MCF 10A (cell line): ENCODE measurements around the gene UCN2. TPM values are rescaled to one million over a fixed set of nuclear protein-coding genes. Genes with fewer than 3 reads are reported as not detected.

Experiments used
- BruUV-seq: library from RNA; stranded (reverse); fragments of 400-500 nt; replicated peaks from 2 replicates; lab custom pipeline; 2021; lab: Mats Ljungman, UMichigan
- CTCF ChIA-PET: fragments of 300-600 bp; sonication (Branson Sonifier 250); formaldehyde crosslinking; extraction: SDS; loops from one replicate; lab custom pipeline; 2021; ENCODE audit warnings: antibody characterized with exemption, inconsistent platforms; lab: Yijun Ruan, JAX
- POLR2A ChIA-PET: fragments of 300-600, 350-650 bp; sonication (Branson Sonifier 250); formaldehyde crosslinking; extraction: SDS; loops from one replicate; lab custom pipeline; 2020; ENCODE audit warnings: antibody characterized with exemption, inconsistent platforms; lab: Yijun Ruan, JAX
- DNase-seq: peaks from one replicate; pipeline ENCODE4 v3.0.0-alpha.2; 2018; ENCODE audit not compliant: unreplicated experiment
- H3K27ac Mint-ChIP-seq: one replicate; pipeline ENCODE4 v1.8.0; 2022; ENCODE audit warnings: mild to moderate bottlenecking, low read depth, mixed read lengths; ENCODE audit not compliant: unreplicated experiment
- H3K27me3 Mint-ChIP-seq: one replicate; pipeline ENCODE4 v1.8.0; 2022; ENCODE audit warnings: mixed read lengths; ENCODE audit not compliant: insufficient read depth, unreplicated experiment
- H3K36me3 Mint-ChIP-seq: one replicate; pipeline ENCODE4 v1.8.0; 2022; ENCODE audit warnings: mild to moderate bottlenecking, moderate library complexity, mixed read lengths; ENCODE audit not compliant: insufficient read depth, unreplicated experiment
- H3K4me1 Mint-ChIP-seq: one replicate; pipeline ENCODE4 v1.8.0; 2022; ENCODE audit warnings: mixed read lengths; ENCODE audit not compliant: insufficient read depth, unreplicated experiment
- H3K4me3 Mint-ChIP-seq: one replicate; pipeline ENCODE4 v1.8.0; 2022; ENCODE audit warnings: mild to moderate bottlenecking, moderate library complexity, mixed read lengths; ENCODE audit not compliant: unreplicated experiment
- H3K9me3 Mint-ChIP-seq: one replicate; pipeline ENCODE4 v1.8.0; 2022; ENCODE audit warnings: mixed read lengths; ENCODE audit not compliant: unreplicated experiment
- intact Hi-C: fragments of 100-400 bp; cut with micrococcal nuclease; formaldehyde crosslinking; loops from 2 replicates; pipeline ENCODE4 v1.14.1; 2022
- total RNA-seq: library from RNA; stranded (reverse); gene quantifications from 2 replicates; pipeline ENCODE4 v1.2.3, GENCODE V29; 2022
- TF ChIP-seq, protein P1 (sequence below): fragments of 200-600 bp; IDR thresholded peaks from one replicate; pipeline ENCODE4 v1.8.0; 2022; ENCODE audit warnings: antibody characterized with exemption, mild to moderate bottlenecking; ENCODE audit not compliant: unreplicated experiment

The UCN2 gene
- total RNA-seq, 1 experiment from 2014 or later = 3.8 TPM

DNA sequence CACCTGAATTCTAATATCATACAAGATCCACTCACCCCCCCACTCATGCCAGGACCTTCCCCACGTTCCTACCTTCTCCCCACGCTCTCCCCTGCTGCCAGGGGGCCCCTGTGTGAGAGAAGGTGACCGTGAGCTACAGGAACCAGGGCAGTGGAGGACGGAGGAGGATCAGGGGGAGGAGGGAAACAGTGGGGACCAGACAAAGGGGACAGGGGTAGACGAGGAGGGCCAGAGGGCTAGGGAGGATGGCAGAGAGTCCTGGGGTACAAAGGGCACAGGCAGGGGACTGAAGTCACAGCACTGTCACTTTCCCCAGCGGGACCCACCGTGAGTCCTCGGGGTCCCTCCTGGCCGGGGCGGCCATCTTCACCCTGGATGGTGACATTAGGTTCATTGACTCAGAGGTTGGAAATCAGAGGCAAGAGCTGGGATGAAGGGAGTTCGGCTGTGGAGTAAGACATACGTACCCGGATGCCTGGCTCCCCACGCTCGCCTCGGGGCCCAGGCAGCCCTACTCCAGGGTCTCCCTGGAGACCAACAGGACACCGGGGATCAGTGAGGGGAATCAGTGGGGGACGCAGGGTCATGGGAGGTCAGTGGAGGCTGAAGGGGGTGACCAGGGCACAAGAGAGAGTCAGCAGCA, 6.3 kb upstream of the UCN2 start:
- CTCF ChIA-PET = no interaction called here
- H3K27ac Mint-ChIP-seq = no peak overlapping the region
- no peak overlapping the region for H3K4me3 Mint-ChIP-seq
- TF ChIP-seq, protein P1, sequence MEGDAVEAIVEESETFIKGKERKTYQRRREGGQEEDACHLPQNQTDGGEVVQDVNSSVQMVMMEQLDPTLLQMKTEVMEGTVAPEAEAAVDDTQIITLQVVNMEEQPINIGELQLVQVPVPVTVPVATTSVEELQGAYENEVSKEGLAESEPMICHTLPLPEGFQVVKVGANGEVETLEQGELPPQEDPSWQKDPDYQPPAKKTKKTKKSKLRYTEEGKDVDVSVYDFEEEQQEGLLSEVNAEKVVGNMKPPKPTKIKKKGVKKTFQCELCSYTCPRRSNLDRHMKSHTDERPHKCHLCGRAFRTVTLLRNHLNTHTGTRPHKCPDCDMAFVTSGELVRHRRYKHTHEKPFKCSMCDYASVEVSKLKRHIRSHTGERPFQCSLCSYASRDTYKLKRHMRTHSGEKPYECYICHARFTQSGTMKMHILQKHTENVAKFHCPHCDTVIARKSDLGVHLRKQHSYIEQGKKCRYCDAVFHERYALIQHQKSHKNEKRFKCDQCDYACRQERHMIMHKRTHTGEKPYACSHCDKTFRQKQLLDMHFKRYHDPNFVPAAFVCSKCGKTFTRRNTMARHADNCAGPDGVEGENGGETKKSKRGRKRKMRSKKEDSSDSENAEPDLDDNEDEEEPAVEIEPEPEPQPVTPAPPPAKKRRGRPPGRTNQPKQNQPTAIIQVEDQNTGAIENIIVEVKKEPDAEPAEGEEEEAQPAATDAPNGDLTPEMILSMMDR = no peak
- H3K9me3 Mint-ChIP-seq = no peaks in the 10 kb centered on the region
- peaks cover 22% of the 10 kb centered on the region for H3K4me1 Mint-ChIP-seq
- H3K27me3 Mint-ChIP-seq = no peaks in the 10 kb centered on the region
- POLR2A ChIA-PET = no interaction called here
- intact Hi-C loops = no loop called here
- DNase-seq = no peak
- no TSS peak for BruUV-seq
- H3K36me3 Mint-ChIP-seq = peaks cover 24% of the 10 kb centered on the region

DNA sequence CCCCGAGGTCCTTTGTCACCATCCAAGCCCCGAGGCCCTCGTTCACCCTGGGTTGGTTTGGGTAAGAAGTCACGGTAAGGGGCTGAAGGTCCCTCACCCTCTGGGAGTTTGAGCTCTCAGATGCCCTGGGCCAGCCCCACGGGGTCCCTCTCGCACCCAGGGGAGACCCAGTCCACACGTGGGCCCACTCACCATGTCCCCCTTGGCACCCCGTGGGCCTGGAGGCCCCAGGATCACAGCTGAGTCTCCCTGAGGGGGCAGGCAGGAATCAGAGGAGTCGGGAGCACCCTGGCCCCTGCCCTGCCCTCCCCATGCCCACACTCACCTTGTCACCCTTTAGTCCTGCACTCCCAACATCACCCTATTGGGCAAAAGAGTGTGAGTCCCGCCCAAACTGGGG, 5.8 kb upstream of the UCN2 start:
- POLR2A ChIA-PET = no interaction called here
- intact Hi-C loops = no loop called here
- H3K4me3 Mint-ChIP-seq = no peak overlapping the region
- DNase-seq = no peak
- H3K27ac Mint-ChIP-seq = no peak overlapping the region
- no TSS peak for BruUV-seq
- CTCF ChIA-PET = no interaction called here
- TF ChIP-seq, protein P1 = no peak
- peaks cover 24% of the 10 kb centered on the region for H3K36me3 Mint-ChIP-seq
- H3K9me3 Mint-ChIP-seq = no peaks in the 10 kb centered on the region
- H3K4me1 Mint-ChIP-seq = peaks cover 22% of the 10 kb centered on the region
- no peaks in the 10 kb centered on the region for H3K27me3 Mint-ChIP-seq

DNA sequence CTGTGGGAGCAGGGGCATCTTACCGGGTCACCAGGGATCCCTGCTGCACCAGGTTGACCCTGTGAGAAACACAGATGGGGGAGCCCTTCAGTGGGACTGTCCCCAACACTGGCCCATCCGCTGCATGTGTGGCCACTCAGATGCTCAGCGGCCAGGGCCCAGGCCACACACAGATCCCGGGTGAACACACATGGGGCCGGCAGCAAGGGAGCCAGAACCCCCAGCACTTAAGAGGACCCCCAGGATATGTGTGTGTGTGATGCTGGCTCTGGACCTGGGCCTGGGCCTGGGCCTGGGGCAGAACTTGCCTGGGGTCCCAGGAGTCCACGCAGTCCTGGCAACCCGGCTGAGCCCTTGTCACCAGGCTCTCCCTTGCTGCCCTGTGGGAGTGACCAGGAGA, 4.9 kb upstream of the UCN2 start:
- H3K36me3 Mint-ChIP-seq = peaks cover 30% of the 10 kb centered on the region
- POLR2A ChIA-PET = interaction anchor here (3.1 kb wide), 1 partner anchor 30 kb away, joined by 13 read pairs; no protein-coding TSS in a partner anchor
- H3K27me3 Mint-ChIP-seq = no peaks in the 10 kb centered on the region
- H3K4me1 Mint-ChIP-seq = peaks cover 31% of the 10 kb centered on the region
- no peaks in the 10 kb centered on the region for H3K9me3 Mint-ChIP-seq
- BruUV-seq = no TSS peak
- intact Hi-C loops = no loop called here
- H3K4me3 Mint-ChIP-seq = no peak overlapping the region
- DNase-seq = no peak
- CTCF ChIA-PET = interaction anchor here (1.4 kb wide), 1 partner anchor 10 kb away, joined by 3 read pairs; no protein-coding TSS in a partner anchor
- TF ChIP-seq, protein P1 = no peak
- no peak overlapping the region for H3K27ac Mint-ChIP-seq

DNA sequence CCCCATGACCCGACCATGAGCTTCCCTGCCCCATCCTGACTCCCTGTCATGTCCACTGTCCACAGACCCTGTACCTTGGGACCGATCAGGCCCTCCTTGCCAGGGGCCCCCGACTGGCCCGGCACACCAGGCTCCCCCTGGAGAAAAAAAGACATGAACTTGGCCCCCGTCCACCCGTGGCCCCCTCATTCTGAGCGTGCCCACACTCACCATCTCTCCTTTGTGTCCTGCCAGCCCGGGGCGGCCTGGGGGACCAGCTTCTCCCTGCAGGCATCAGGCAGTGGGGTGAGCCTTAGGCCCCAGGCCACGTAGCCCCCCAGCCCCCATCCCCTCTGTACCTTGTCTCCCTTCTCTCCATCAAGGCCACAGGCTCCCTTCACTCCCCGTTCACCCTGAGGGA, 3.9 kb upstream of the UCN2 start:
- DNase-seq = no peak
- Mint-ChIP-seq H3K36me3 (peaks cover 24% of the 10 kb centered on the region), H3K4me1 (peaks cover 39% of the 10 kb centered on the region), H3K9me3 (no peaks in the 10 kb centered on the region), H3K4me3 (no peak overlapping the region), H3K27ac (no peak overlapping the region), H3K27me3 (no peaks in the 10 kb centered on the region)
- TF ChIP-seq, protein P1 = no peak
- CTCF ChIA-PET = interaction anchor here (0.6 kb wide), 1 partner anchor 9 kb away, joined by 3 read pairs; no protein-coding TSS in a partner anchor
- POLR2A ChIA-PET = interaction anchor here (0.6 to 3.1 kb wide), 5 partner anchors 9 to 116 kb away, joined by 3 to 13 read pairs (median 3); no protein-coding TSS in a partner anchor
- intact Hi-C loops = no loop called here
- no TSS peak for BruUV-seq
